Right lobe of liver (tissue), 4 donors: Measurements from ENCODE around the gene PSMC4.

Source experiments
- CTCF ChIP-seq, 4 donors: fragments of 200-600 bp in 3 of 4; fragments of 450-650 bp in 1 of 4; IDR thresholded peaks; one replicate each; pipeline versions ENCODE4 v1.5.1 to v1.8.0; 2016 to 2022; ENCODE audit warnings: antibody characterized with exemption in 4 of 4, mild to moderate bottlenecking in 2 of 4
- POLR2A ChIP-seq: fragments of 450-650 bp; IDR thresholded peaks from one replicate; pipeline ENCODE4 v1.6.1; 2017; ENCODE audit warnings: antibody characterized with exemption, mild to moderate bottlenecking
- donor health status: DM: no; HTN: no; CAD: no.
- donor health status: DM: no; HTN: no; CAD: no.
- donor health status: DM: no; HTN: yes; CAD: no.

DNA sequence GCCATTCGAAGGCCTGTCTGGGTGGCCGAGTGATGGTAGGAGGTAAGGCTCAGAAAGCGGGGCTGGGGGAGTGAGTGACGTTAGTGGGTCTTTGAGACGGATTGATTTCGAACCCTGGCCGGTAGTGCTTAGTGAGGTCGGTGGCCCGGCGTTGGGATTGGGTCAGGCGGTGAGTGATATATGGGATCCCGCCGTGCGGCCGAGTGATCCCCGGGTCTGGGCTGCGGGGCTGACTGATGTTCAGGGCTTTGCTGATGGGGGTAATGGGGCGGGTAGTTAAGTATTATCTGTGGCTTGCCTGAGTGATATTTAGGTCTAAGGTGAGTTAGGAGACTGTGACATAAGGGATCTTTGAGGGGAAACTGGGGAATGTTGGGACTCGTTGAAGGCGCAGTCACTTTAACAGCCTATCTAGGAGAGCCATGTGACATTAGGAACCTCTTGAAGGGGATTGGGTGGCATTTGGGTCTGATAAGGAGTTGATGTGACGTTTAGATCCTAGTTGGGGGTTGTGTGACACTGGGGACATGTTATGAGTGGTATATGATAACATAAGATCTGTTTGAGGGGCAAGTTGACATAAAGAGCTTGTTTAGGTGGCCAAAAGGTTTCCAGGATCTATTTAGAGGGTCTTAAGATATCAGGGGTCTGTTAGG, 543 bp downstream of the PSMC4 start:
- TF ChIP-seq CTCF (IDR thresholded peaks at IDR 0.05) (no peak), POLR2A (no peak)
